IMR-90 (cell line): ENCODE data around the gene MARCHF9.

ENCODE experiments used
- CEBPB ChIP-seq: IDR thresholded peaks from 2 replicates; pipeline ENCODE4 v1.6.1; 2012; ENCODE audit warnings: low read depth, low read length, improper control_type of control experiment
- CTCF ChIP-seq: conservative IDR thresholded peaks from 2 replicates; pipeline ENCODE4 v1.5.1; 2012; ENCODE audit warnings: mild to moderate bottlenecking, low read depth, low read length, improper control_type of control experiment

GRCh38 chr12:57793920-57794319, 39.0 kb downstream of the MARCHF9 start:
- no peak for TF ChIP-seq CTCF
- TF ChIP-seq CEBPB: peak; percentile 72
